IMR-90 (cell line): ENCODE data around the gene KRTAP10-9. TPM values are rescaled to one million over a fixed set of nuclear protein-coding genes. Genes with fewer than 3 reads are reported as not detected.

ENCODE experiments used
- ATAC-seq: fragments of 200-7000 bp; cut with Tn5 transposase; 2 replicates; pipeline ENCODE4 v1.9.1; 2020; ENCODE audit warnings: low read depth, mild to moderate bottlenecking, moderate library complexity
- BruUV-seq: library from RNA; stranded (reverse); fragments of 400-500 nt; replicated peaks from 2 replicates; lab custom pipeline; 2021; lab: Mats Ljungman, UMichigan
- CTCF ChIA-PET: fragments of 300-600 bp; formaldehyde crosslinking; extraction: SDS; loops from one replicate; lab custom pipeline; 2021; ENCODE audit warnings: antibody characterized with exemption; lab: Yijun Ruan, JAX
- POLR2A ChIA-PET: fragments of 300-600 bp; sonication (Branson Sonifier 250); formaldehyde crosslinking; loops from one replicate; lab custom pipeline; 2022; ENCODE audit warnings: antibody characterized with exemption; ENCODE audit not compliant: unreplicated experiment; lab: Charles Lee
- DNase-seq: peaks from one replicate; pipeline ENCODE4 v3.0.0; 2013
- H2AFZ ChIP-seq: replicated peaks from 2 replicates; pipeline ENCODE3; 2013; ENCODE audit warnings: low read length, mild to moderate bottlenecking; ENCODE audit not compliant: poor library complexity
- H2AK5ac ChIP-seq: 2 replicates; pipeline ENCODE4 v1.6.1; 2013; ENCODE audit warnings: low read depth, low read length, inconsistent platforms
- H2AK9ac ChIP-seq: replicated peaks from 2 replicates; pipeline ENCODE3; 2013; ENCODE audit warnings: mild to moderate bottlenecking, low read depth, low read length, moderate library complexity; ENCODE audit not compliant: poor library complexity
- H2BK120ac ChIP-seq: 2 replicates; pipeline ENCODE4 v1.6.1; 2013; ENCODE audit warnings: low read depth, low read length, inconsistent platforms
- H2BK15ac ChIP-seq: 3 replicates; pipeline ENCODE4 v1.6.1; 2013; ENCODE audit warnings: low read depth, low read length, inconsistent platforms
- H2BK20ac ChIP-seq: 2 replicates; pipeline ENCODE4 v1.6.1; 2013; ENCODE audit warnings: low read depth, mild to moderate bottlenecking, inconsistent platforms, low read length, moderate library complexity
- H2BK5ac ChIP-seq: 2 replicates; pipeline ENCODE4 v1.6.1; 2013; ENCODE audit warnings: mild to moderate bottlenecking, low read depth, low read length, inconsistent platforms; ENCODE audit not compliant: poor library complexity, severe bottlenecking
- H3K14ac ChIP-seq: replicated peaks from 2 replicates; pipeline ENCODE4 v1.6.1; 2013; ENCODE audit warnings: low read depth, low read length, inconsistent platforms
- H3K18ac ChIP-seq: 2 replicates; pipeline ENCODE4 v1.6.1; 2013; ENCODE audit warnings: low read depth, low read length, control low read depth
- H3K23ac ChIP-seq: 2 replicates; pipeline ENCODE4 v1.6.1; 2013; ENCODE audit warnings: low read depth, low read length, inconsistent platforms
- H3K27ac ChIP-seq: 2 replicates; pipeline ENCODE4 v1.5.1; 2013; ENCODE audit warnings: mild to moderate bottlenecking, control low read depth, low read length; ENCODE audit not compliant: insufficient read depth
- H3K27me3 ChIP-seq: 2 replicates; pipeline ENCODE4 v1.6.1; 2013; ENCODE audit warnings: low read length; ENCODE audit not compliant: control insufficient read depth, insufficient read depth
- H3K36me3 ChIP-seq: 2 replicates; pipeline ENCODE4 v1.6.1; 2013; ENCODE audit warnings: low read length, mixed read lengths; ENCODE audit not compliant: control insufficient read depth, insufficient read depth
- H3K4ac ChIP-seq: 2 replicates; pipeline ENCODE4 v1.6.1; 2013; ENCODE audit warnings: low read depth, low read length, inconsistent platforms
- H3K4me1 ChIP-seq: 2 replicates; pipeline ENCODE4 v1.6.1; 2013; ENCODE audit warnings: low read length, mixed read lengths; ENCODE audit not compliant: control insufficient read depth, insufficient read depth
- H3K4me2 ChIP-seq: 2 replicates; pipeline ENCODE4 v1.6.1; 2013; ENCODE audit warnings: low read depth, mild to moderate bottlenecking, control low read depth, low read length, moderate library complexity
- H3K4me3 ChIP-seq: 2 replicates; pipeline ENCODE4 v1.5.1; 2013; ENCODE audit warnings: low read depth, mild to moderate bottlenecking, control low read depth, low read length, moderate library complexity; ENCODE audit not compliant: insufficient read depth
- H3K56ac ChIP-seq: 2 replicates; pipeline ENCODE4 v1.6.1; 2013; ENCODE audit warnings: low read length, inconsistent platforms; ENCODE audit not compliant: insufficient read depth; ENCODE audit errors: extremely low read depth
- H3K79me1 ChIP-seq, 2 experiments: 2 replicates each; pipeline ENCODE4 v1.6.1; 2013; ENCODE audit warnings: low read length in 2 of 2, inconsistent platforms in 1 of 2, low read depth in 1 of 2
- H3K9ac ChIP-seq: 2 replicates; pipeline ENCODE4 v1.6.1; 2013; ENCODE audit warnings: low read depth, low read length, control low read depth
- H3K9me1 ChIP-seq: 2 replicates; pipeline ENCODE4 v1.6.1; 2013; ENCODE audit warnings: low read length, inconsistent platforms; ENCODE audit not compliant: insufficient read depth
- H3K9me3 ChIP-seq: 2 replicates; pipeline ENCODE4 v1.6.1; 2013; ENCODE audit warnings: low read length; ENCODE audit not compliant: control insufficient read depth, insufficient read depth
- H4K20me1 ChIP-seq: 2 replicates; pipeline ENCODE4 v1.6.1; 2013; ENCODE audit warnings: low read length, inconsistent platforms; ENCODE audit not compliant: insufficient read depth
- H4K5ac ChIP-seq: 2 replicates; pipeline ENCODE4 v1.6.1; 2013; ENCODE audit warnings: mild to moderate bottlenecking, low read depth, low read length, control low read depth
- H4K8ac ChIP-seq, 2 experiments: 2 replicates each; pipeline ENCODE4 v1.6.1; 2013; ENCODE audit warnings: low read depth in 2 of 2, low read length in 2 of 2, control low read depth in 1 of 2, inconsistent platforms in 1 of 2
- H4K91ac ChIP-seq: 2 replicates; pipeline ENCODE4 v1.6.1; 2013; ENCODE audit warnings: low read depth, low read length, inconsistent platforms; ENCODE audit not compliant: insufficient read depth
- BHLHE40 ChIP-seq: fragments of 150-350 bp; IDR thresholded peaks from 2 replicates; pipeline ENCODE4 v1.6.1; 2016; ENCODE audit warnings: mild to moderate bottlenecking, low read depth, low read length
- CEBPB ChIP-seq: IDR thresholded peaks from 2 replicates; pipeline ENCODE4 v1.6.1; 2012; ENCODE audit warnings: low read depth, low read length, improper control_type of control experiment
- CHD1 ChIP-seq: IDR thresholded peaks from 2 replicates; pipeline ENCODE4 v1.6.1; 2012; ENCODE audit warnings: low read depth, low read length, improper control_type of control experiment
- FOS ChIP-seq: fragments of 150-350 bp; IDR thresholded peaks from 2 replicates; pipeline ENCODE4 v1.6.1; 2016; ENCODE audit warnings: low read depth, low read length
- MAFK ChIP-seq: IDR thresholded peaks from 2 replicates; pipeline ENCODE4 v1.6.1; 2012; ENCODE audit warnings: low read depth, low read length, improper control_type of control experiment
- MAZ ChIP-seq: IDR thresholded peaks from 2 replicates; pipeline ENCODE4 v1.6.1; 2012; ENCODE audit warnings: low read depth, mild to moderate bottlenecking, low read length, improper control_type of control experiment, moderate library complexity, borderline replicate concordance
- MXI1 ChIP-seq: IDR thresholded peaks from 2 replicates; pipeline ENCODE4 v1.6.1; 2012; ENCODE audit warnings: low read depth, mild to moderate bottlenecking, low read length, moderate library complexity, borderline replicate concordance
- NFE2L2 ChIP-seq: fragments of 150-350 bp; IDR thresholded peaks from 2 replicates; pipeline ENCODE4 v1.6.1; 2016; ENCODE audit warnings: low read depth, mild to moderate bottlenecking, low read length
- RCOR1 ChIP-seq: IDR thresholded peaks from 2 replicates; pipeline ENCODE4 v1.6.1; 2012; ENCODE audit warnings: mild to moderate bottlenecking, low read length, improper control_type of control experiment; ENCODE audit not compliant: insufficient replicate concordance
- RFX5 ChIP-seq: IDR thresholded peaks from 2 replicates; pipeline ENCODE4 v1.8.0; 2012; ENCODE audit warnings: low read depth, mild to moderate bottlenecking, low read length, moderate library complexity
- SMC3 ChIP-seq: fragments of 150-350 bp; IDR thresholded peaks from 2 replicates; pipeline ENCODE4 v1.6.1; 2016; ENCODE audit warnings: low read depth, mild to moderate bottlenecking, antibody characterized with exemption, low read length, moderate library complexity
- WGBS, 2 experiments: methylation state at CpG; one replicate each; pipeline versions ENCODE4 v1.1.5 to v1.1.7; 2013; ENCODE audit warnings: missing lambda C conversion rate in 2 of 2; ENCODE audit not compliant: insufficient read length in 1 of 2; ENCODE audit errors: extremely low coverage in 2 of 2; 5-methylcytosine and 5-hydroxymethylcytosine counted together
- dilution Hi-C: fragments of 300-500 bp; cut with HindIII; formaldehyde crosslinking; loops from one replicate; pipeline ENCODE4 v1.14.3; 2018; ENCODE audit warnings: low sequenced_read_pairs; ENCODE audit not compliant: unreplicated experiment
- in situ Hi-C: fragments of 300-500 bp; cut with MboI; formaldehyde crosslinking; loops from 3 replicates; pipeline ENCODE4 v1.14.3; 2019; ENCODE audit warnings: low sequenced_read_pairs, inconsistent platforms, mixed read lengths
- intact Hi-C: fragments of 100-400 bp; cut with micrococcal nuclease; formaldehyde crosslinking; loops from 2 replicates; pipeline ENCODE4 v1.10.0; 2022
- polyA plus RNA-seq, 3 experiments: library from polyadenylated mRNA; depleted of rRNA; stranded (reverse); fragments of >200 nt; gene quantifications; 2 replicates each; pipeline ENCODE4 v1.2.3, GENCODE V29; 2012; ENCODE audit warnings: low replicate concordance in 1 of 3
- total RNA-seq: library from RNA; depleted of rRNA; stranded (reverse); fragments of >200 nt; gene quantifications from 2 replicates; pipeline ENCODE4 v1.2.3, GENCODE V29; 2012
- TF ChIP-seq, protein P1 (sequence below): fragments of 150-350 bp; IDR thresholded peaks from 2 replicates; pipeline ENCODE4 v1.6.1; 2017; ENCODE audit warnings: mild to moderate bottlenecking, antibody characterized with exemption, low read length, low read depth
- TF ChIP-seq, protein P2 (sequence below): conservative IDR thresholded peaks from 2 replicates; pipeline ENCODE4 v1.5.1; 2012; ENCODE audit warnings: mild to moderate bottlenecking, low read depth, low read length, improper control_type of control experiment
- TF ChIP-seq, protein P3 (sequence below): fragments of 150-350 bp; IDR thresholded peaks from 2 replicates; pipeline ENCODE4 v1.6.1; 2016; ENCODE audit warnings: low read depth, mild to moderate bottlenecking, low read length, moderate library complexity, borderline replicate concordance

The KRTAP10-9 gene
- total and polyA plus RNA-seq, 2 of the 4 experiments (the other 2 are of a cell fraction), result not detected

DNA sequence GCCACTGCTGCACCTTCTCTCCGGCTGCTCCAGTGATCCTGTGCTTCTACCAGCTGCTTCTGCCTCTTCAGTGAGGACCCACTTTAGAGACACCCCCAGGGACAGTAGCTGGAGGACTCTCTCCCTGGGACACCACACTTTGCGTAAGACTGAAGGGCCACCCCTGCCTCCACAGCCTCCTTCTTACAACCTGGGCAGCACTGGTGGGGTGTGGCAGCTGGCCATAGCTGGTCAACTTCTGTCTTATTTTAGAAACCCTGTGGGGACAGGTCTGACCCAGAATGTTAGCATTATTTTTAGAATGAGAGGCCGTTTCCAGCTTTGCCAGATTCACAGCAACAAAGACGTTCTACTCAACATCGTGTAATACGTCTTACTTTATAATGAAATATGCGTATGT is 1.1 kb upstream of the KRTAP10-9 start:
- H3K14ac ChIP-seq, result no peak overlapping the region
- in situ Hi-C loops (no loop called here), intact Hi-C loops (no loop called here), dilution Hi-C loops (no loop called here)
- no peak overlapping the region for H2AFZ ChIP-seq
- ATAC-seq (no peak), DNase-seq (no peak)
- no peak overlapping the region for H3K27ac ChIP-seq
- no peak overlapping the region for H4K5ac ChIP-seq
- H4K20me1 ChIP-seq, result no peaks in the 10 kb centered on the region
- no peaks in the 10 kb centered on the region for H3K9me1 ChIP-seq
- no peak overlapping the region for H4K91ac ChIP-seq
- H2BK120ac ChIP-seq, result no peak overlapping the region
- no peak overlapping the region for H2BK20ac ChIP-seq
- 0 out of 2 replicates have a peak, but pooled peaks cover 1% of the 10 kb centered on the region for H3K9me3 ChIP-seq
- no peak overlapping the region for H3K23ac ChIP-seq
- no peak overlapping the region for H2AK9ac ChIP-seq
- H3K4me3 ChIP-seq, result no peak overlapping the region
- H3K56ac ChIP-seq, result no peak overlapping the region
- no peak overlapping the region for H3K4me2 ChIP-seq
- no peaks in the 10 kb centered on the region for H3K4me1 ChIP-seq
- H3K79me1 ChIP-seq, result no peaks in the 10 kb centered on the region
- H3K9ac ChIP-seq, result no peak overlapping the region
- BruUV-seq, result no TSS peak
- H3K18ac ChIP-seq, result no peak overlapping the region
- WGBS, 2 experiments, result 40% methylated on average over 1 of the region's 7 CpGs; no CpG with 5 or more reads in 1 of the 2 experiments
- H3K27me3 ChIP-seq, result peaks cover 2% of the 10 kb centered on the region; the same call in 1 of the 2 replicates
- H2BK15ac ChIP-seq, result no peak overlapping the region
- no peaks in the 10 kb centered on the region for H3K36me3 ChIP-seq
- H4K8ac ChIP-seq, result no peak overlapping the region
- TF ChIP-seq BHLHE40 (no peak), MXI1 (no peak), NFE2L2 (no peak), MAFK (no peak), CEBPB (no peak), MAZ (no peak), RCOR1 (no peak), FOS (no peak), SMC3 (no peak), CHD1 (no peak), RFX5 (no peak)
- TF ChIP-seq, protein P1, sequence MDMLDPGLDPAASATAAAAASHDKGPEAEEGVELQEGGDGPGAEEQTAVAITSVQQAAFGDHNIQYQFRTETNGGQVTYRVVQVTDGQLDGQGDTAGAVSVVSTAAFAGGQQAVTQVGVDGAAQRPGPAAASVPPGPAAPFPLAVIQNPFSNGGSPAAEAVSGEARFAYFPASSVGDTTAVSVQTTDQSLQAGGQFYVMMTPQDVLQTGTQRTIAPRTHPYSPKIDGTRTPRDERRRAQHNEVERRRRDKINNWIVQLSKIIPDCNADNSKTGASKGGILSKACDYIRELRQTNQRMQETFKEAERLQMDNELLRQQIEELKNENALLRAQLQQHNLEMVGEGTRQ, result no peak
- TF ChIP-seq, protein P2, sequence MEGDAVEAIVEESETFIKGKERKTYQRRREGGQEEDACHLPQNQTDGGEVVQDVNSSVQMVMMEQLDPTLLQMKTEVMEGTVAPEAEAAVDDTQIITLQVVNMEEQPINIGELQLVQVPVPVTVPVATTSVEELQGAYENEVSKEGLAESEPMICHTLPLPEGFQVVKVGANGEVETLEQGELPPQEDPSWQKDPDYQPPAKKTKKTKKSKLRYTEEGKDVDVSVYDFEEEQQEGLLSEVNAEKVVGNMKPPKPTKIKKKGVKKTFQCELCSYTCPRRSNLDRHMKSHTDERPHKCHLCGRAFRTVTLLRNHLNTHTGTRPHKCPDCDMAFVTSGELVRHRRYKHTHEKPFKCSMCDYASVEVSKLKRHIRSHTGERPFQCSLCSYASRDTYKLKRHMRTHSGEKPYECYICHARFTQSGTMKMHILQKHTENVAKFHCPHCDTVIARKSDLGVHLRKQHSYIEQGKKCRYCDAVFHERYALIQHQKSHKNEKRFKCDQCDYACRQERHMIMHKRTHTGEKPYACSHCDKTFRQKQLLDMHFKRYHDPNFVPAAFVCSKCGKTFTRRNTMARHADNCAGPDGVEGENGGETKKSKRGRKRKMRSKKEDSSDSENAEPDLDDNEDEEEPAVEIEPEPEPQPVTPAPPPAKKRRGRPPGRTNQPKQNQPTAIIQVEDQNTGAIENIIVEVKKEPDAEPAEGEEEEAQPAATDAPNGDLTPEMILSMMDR, result no peak
- TF ChIP-seq, protein P3, sequence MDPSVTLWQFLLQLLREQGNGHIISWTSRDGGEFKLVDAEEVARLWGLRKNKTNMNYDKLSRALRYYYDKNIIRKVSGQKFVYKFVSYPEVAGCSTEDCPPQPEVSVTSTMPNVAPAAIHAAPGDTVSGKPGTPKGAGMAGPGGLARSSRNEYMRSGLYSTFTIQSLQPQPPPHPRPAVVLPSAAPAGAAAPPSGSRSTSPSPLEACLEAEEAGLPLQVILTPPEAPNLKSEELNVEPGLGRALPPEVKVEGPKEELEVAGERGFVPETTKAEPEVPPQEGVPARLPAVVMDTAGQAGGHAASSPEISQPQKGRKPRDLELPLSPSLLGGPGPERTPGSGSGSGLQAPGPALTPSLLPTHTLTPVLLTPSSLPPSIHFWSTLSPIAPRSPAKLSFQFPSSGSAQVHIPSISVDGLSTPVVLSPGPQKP, result no peak
- POLR2A ChIA-PET, result no interaction called here
- H2AK5ac ChIP-seq, result no peak overlapping the region
- CTCF ChIA-PET, result no interaction called here
- no peak overlapping the region for H3K4ac ChIP-seq
- no peak overlapping the region for H2BK5ac ChIP-seq
